Measurements from ENCODE around the gene SCAF8.
A peak's percentile ranks its signal among the peaks of the same experiment; 100 is the strongest.
"Not testable (repeated sequence)": the region's sequence is repeated elsewhere in the genome, so short reads cannot be mapped to it uniquely, and the experiment has no call there.

Gene SCAF8, protein sequence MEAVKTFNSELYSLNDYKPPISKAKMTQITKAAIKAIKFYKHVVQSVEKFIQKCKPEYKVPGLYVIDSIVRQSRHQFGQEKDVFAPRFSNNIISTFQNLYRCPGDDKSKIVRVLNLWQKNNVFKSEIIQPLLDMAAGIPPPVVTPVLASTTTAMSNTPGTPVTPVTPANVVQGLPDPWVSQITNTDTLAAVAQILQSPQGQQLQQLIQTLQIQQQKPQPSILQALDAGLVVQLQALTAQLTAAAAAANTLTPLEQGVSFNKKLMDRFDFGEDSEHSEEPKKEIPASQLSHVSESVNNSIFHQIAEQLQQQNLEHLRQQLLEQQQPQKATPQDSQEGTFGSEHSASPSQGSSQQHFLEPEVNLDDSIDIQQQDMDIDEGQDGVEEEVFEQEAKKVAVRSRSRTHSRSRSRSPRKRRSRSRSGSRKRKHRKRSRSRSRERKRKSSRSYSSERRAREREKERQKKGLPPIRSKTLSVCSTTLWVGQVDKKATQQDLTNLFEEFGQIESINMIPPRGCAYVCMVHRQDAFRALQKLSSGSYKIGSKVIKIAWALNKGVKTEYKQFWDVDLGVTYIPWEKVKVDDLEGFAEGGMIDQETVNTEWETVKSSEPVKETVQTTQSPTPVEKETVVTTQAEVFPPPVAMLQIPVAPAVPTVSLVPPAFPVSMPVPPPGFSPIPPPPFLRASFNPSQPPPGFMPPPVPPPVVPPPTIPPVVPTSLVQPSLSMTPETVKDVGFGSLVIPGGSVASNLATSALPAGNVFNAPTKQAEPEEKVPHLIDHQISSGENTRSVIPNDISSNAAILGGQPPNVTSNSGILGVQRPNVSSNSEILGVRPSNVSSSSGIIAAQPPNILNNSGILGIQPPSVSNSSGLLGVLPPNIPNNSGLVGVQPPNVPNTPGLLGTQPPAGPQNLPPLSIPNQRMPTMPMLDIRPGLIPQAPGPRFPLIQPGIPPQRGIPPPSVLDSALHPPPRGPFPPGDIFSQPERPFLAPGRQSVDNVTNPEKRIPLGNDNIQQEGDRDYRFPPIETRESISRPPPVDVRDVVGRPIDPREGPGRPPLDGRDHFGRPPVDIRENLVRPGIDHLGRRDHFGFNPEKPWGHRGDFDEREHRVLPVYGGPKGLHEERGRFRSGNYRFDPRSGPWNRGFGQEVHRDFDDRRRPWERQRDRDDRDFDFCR (N-terminal part only)

DNA sequence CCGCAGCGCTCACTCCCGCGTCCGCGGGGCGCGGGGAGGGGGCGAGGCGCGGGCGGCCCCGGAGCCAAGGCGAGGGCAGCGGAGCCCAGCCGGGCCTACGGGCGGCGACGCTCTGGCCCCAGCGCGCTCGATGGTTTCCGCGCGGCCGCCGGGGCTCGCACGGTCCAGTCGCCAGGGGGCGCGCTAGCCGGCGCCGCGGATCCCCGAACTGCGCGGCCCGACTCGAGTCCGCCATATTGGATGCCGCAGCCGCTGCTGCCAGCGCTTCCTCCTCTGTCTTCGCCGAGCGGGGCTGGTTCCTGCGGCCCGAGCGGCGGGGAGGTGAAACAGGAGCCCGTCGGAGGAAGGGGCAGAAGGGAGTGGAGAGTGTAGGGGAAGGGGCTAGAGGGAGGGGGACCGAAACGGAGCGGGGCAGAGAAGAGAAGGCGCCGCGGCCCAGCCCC, at the start of gene SCAF8:
Gene SCAF8 (plus strand): TSS at position 234 of the 443 bp plus-strand sequence. CDS start 485 bp downstream, outside the sequence.
- DNase-seq = peak; percentile 74 to 84 (median 80)

DNA sequence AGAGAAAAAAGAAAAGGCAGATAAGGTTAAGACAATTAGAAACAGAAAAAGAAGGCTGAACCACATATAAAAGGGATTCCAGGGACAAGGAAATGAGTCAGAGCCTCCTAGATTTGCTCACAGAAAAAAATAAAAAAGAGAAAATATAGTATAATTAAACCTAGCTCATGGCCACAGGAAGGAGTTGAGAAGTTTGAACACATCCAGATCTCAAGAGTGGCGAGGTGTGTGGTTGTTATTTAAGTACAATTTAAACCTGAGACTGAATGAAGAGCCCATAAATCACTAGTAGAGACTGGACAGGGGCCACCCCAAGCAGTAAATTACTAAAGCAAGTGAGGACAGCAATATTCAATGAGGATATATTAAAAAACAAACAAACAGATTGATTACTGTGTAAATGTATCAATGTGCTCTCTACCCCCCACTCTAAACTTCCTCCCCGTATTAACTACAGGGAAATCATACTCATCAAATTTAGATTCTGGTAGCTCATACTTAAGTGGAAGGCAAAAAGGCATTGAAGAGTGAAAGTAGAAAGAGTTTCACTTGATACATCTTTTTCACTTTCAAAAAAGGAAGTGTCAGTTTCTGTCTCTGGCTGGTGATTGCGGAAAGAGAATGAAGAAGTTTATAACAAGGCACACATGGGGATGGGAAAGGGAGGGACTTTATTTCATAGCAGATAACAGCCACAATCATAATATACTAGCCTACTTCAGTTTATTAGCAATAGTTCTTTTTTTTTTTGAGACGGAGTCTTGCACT, 49.3 kb upstream of the SCAF8 start:
- no peak for DNase-seq

DNA sequence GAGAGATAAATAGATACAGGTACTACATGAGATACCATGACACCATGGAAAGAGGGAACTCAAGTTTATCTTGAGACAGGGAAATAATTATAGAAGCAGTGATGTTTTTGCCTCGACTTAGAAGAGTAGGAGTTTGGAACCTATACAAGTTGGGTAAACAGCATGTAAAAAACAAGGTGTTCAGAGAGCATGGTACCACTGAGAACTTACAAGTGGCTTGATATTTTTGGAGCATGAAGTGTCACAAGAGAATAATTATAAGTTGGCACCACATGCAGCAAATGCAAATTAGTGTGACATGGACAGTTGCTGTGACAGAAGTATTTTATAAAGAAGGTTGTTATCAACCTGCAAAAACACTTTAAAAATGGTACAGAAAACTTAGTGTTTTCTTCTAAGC, 47.1 kb upstream of the SCAF8 start:
- no peak for DNase-seq

DNA sequence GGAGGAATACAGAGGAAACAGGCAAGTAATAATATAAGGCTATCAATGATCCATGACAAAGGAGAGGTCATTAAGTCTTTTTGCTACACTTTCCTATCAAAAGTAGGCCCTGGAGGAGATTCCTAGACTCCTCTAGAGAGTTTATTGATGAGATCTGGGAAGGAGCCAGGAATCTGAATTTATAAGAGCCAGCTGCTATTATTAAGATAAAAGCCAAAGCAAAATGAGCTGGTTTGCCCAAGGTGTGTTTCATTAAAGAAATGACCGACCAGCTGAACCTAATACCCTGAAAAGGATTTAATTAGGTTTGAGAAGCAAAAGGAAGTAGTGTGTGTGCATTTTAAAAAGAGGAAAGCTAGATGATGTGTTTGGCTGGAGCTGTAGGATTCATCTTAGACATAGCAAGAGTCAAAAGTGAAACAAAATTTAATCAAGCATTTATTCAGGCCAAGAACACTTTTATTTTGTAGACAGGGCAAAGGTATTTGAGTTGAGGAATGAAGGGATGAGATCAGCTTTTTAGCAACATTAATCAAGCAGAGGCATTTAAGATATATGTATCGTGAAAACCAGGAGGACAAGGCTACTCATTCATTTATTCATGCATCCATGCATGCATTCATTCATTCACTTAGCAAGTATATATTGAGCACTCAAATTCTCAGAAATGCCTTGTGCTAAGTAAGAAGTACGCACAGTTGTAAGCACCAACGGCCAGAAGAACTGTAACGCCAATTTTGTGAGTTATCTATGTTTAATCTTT, 43.5 kb upstream of the SCAF8 start:
- DNase-seq = no peak

DNA sequence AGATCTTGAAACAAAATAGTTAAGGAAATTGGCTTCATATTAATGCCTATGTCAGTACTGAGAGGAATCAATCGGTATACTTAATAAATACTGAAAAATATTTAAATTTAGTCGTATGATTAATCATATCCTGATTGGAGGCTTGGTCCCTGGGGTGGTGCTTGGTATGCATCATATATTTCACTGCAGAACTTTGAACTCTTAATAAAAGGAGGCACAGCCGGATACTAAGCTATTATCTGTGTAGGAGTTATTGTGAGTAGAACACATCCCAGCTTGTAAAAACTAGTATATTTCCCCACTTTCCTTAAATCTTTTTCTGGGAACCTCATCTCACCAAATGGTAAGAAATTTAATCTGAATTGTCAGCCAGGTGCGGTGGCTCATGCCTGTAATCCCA, 42.4 kb upstream of the SCAF8 start:
- DNase-seq = no peak

DNA sequence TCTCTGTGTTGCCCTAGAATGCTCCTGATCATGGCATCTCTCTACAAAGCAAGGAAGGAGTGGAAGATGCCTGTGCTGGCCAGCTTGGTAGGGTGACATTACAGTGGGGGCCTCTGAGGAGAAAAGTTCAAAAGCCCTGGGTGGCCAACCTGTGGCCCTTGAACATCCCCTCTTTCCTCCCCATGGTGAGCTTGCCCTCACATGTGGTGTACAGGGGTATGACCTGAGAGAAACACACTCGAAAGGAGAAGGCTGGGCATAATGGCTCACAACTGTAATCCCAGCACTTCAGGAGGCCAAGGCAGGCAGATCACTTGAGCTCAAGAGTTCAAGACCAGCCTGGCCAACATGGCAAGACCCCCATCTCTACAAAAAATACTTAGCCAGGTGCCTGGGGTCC, 36.6 kb upstream of the SCAF8 start:
- no peak for DNase-seq

DNA sequence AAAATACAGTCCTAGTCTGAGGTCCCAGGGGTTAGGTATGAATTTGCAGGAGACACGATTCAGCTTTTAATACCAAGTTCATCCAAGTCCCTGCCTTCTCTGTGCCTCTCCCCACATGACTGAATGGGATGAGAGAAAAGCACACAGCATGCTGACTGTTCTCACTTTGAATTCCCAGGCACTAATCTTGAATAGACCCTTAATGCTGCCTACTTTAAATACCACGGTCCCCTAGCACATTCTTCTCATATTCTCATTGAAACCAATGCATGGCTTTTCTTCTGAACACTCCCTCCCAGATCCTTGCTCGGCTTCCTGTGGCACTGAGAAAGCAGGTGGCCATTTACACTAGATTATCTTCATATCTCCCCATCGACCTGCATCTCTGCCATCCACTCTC, 30.1 kb upstream of the SCAF8 start:
- no peak for DNase-seq

DNA sequence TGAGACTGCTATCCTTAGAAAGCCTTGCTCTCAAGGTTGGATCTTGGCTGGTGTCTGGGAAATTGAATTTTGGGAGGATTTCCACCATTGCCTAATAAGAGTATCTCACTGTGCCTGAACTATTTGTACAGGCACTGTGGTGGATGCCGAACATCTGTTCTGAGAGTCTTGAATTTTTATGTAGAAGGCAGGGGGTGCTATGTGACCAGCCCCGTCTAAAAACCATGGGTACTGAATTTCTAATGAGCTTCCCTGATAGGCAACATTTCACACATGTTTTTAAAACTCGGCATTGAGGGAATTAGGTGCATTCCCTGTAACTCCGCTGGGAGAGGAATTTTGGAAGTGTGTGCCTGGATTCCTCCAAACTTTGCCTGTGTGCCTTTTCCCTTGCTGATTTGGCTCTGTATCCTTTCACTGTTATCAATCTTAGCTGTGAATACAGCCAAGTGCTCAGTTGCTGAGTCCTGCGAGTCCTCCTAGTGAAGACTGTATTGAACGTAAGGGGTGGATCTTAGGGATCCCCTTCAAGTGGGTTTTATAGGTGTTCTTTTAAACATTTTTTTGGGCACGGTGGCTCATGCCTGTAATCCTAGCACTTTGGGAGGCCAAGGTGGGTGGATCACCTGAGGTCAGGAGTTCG, 27.6 kb upstream of the SCAF8 start:
- DNase-seq = no peak

DNA sequence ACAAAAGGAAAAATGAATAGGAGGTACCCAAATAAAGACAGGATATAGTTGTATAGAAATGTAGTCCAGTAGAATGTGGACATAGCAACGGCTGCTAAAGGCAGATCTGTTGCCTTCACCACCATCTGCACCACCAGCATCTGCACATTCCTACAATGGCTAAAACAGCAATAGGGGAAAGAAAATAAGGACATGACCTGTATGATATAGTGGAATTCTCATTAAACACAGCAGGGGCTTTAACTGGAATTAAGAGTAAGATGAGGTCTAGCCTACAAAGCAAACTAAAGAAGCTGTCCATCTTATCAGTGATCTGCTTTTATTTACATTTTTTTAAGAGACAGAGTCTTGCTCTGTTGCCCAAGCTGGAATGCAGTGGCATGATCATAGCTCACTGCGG, 26.8 kb upstream of the SCAF8 start:
- no peak for DNase-seq

DNA sequence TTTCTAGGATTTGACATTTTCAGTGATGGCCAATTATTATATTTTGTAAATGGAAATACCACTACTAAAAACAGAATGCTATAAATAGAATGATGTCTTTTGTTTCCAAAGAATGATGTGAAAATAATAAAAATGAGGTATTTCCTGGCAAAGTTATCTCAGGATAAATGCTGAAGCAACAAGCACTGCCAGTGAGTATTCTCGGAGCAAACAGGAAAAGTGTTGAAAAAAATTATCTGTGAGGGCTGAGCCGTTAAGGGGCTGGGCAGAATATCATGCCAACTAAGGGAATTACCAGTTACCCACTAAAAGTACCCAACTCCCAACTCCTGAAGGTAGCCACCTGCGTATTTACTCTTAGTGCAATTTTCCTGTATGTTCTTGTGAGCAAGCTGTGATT, 23.6 kb upstream of the SCAF8 start:
- DNase-seq = no peak

DNA sequence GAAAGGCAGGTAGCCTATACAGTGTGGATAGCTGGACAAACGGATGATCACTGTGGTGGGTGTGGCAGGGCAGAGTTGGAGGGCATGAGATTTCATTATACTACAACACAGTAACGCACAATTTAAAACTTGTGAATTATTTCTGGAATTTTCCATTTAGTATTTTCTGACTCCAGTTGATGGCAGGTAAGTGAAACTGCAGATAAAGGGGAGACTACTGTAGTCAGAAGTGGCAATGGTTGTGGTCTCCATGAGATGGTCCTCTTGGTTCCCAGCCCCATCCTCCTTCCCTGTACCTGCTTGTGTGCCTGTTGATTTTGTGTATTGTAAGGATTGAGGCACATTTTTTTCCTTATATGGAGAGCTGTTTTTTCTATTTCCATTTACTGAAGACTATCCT, 22.5 kb upstream of the SCAF8 start:
- no peak for DNase-seq

DNA sequence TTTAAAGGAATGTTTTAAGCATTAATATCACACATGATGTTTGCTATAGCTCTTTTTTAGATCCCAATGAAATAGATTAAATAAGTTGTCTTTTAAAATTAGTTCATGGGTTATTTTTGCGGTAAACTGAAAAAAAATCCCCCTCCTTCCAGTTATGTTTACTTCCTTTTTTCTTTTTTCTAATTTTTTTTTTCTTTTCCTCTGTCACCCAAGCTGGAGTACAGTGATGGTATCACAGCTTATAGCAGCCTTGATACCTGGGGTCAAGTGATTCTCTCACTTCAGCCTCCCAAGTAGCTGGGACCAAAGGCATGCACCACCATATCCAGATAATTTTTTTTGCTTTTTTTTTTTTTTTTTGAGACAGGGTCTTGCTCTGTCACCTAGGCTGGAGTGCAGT, 17.8 kb upstream of the SCAF8 start:
- no peak for DNase-seq

DNA sequence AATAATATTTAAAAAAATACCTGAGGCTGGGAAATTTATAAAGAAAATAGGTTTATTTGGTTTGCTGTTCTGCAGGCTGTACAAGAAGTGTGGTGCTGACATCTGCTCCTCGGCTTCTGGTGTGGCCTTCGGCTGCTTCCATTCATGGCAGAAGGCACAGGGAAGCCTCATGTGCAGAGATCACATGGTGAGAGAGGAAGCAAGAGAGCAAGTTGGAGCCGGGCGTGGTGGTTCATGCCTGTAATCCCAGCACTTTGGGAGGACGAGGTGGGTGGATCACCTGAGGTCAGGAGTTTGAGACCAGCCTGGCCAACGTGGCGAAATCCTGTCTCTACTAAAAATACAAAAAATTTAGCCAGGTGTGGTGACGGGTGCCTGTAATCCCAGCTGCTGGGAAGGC, 16.9 kb upstream of the SCAF8 start:
- not testable (repeated sequence) for DNase-seq

DNA sequence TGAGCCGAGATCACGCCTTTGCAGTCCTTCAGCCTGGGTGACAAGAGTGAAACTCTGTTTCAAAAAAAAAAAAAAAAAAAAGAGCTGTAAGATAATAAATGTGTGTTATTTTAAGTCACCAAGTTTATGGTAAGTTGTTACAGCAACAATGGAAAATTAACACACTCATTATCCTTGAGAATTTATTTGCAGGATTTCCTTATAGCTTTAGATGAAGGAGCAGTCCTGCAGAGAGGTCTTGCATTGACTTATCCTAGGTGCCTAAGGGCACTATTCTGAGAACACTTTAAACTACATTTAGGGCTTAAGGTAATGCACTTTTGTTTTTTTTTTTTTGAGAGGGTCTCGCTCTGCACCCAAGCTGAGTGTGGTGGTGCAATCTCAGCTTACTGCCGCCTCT, 13.8 kb upstream of the SCAF8 start:
- DNase-seq = no peak

DNA sequence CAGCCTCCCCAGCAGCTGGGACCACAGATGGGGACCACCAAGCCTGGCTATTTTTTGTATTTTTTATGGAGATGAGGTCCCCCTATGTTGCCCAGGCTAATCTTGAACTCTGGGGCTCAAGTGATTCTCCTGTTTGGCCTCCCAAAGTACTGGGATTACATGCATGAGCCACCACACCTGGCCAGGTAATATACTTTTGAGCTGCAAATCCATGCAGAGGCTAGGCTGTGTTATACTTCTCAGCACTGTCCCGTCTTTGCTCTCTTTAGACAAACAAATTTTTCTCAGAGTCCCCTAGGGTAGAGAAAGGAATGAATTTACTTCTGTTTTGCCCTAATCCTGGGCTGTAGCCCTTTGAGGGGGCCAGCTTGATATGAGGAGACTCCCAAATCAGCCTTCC, 13.4 kb upstream of the SCAF8 start:
- DNase-seq = no peak

DNA sequence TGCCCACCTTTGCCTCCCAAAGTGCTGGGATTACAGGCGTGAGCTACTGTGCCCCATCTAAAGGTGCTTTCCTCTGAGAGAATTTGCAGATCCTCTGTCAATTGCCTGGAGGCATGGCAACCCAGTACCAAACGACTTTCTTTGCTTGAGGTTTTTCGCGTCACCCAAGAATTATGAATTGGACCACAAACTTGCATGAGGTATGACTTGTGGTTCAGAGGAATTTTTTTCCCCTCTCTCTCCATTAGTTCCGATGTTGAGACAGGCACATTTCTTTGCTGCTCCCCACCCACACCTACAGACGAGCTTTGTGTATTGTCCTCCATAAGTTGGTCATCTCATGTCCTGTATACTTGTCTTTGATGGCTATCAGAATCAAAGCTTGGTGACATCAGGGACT, 11.8 kb upstream of the SCAF8 start:
- DNase-seq = no peak

DNA sequence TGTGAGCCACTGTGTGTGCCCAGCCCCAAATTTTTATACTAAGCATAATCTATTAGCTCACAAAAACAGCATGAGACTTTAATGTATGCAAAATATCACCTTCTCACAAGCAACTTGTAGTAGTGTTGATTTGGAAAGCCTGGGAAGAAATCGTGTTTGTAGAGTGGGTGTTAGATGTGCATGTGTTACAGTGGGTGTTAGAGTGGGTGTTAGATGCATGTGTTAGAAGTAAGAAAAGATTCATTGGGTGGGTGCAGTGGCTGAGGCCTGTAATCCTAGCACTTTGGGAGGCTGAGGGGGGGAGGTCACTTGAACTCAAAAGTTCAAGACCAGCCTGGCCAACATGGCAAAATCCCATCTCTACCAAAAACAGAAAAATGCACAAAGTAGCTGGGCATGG, 6.3 kb upstream of the SCAF8 start:
- DNase-seq = no peak

DNA sequence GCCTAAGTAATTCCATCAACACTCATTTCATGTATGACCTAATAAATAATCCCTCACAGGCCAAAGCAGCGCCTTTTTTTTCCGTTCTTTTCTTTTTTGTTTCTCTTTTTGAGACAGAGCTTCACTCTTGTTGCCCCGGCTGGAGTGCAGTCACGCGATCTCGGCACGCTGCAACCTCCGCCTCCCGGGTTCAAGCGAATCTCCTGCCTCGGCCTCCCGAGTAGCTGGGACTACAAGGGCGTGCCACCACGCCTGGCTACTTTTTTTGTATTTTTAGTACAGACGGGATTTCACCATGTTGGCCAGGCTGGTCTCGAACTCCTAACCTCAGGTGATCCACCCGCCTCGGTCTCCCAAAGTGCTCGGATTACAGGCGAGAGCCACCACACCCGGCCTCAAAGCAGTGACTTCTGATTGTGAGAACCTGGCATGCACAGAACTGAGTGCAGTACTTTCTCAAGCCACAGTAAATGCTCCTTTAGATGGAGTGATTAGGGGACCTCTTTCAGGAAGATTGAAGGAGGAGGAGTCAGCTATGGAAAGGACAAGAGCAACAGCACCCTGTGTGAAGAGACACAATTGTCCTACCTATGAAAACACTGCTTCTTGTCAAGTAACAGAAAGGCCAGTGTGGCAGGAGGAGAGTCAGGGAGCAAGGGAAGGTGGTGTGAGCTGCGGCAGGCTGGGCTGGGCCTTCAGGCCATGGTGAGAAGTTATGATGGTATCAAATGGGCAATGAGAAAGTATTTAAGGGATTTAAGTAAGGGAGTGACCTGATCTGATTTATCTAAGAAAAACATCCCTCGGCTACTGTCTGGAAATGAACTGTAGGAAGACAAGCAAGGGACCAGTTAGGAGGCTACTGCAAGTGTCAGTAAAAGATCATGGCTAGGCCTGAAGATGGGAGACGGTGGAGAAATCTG, 1.7 kb upstream of the SCAF8 start:
- no peak for DNase-seq

DNA sequence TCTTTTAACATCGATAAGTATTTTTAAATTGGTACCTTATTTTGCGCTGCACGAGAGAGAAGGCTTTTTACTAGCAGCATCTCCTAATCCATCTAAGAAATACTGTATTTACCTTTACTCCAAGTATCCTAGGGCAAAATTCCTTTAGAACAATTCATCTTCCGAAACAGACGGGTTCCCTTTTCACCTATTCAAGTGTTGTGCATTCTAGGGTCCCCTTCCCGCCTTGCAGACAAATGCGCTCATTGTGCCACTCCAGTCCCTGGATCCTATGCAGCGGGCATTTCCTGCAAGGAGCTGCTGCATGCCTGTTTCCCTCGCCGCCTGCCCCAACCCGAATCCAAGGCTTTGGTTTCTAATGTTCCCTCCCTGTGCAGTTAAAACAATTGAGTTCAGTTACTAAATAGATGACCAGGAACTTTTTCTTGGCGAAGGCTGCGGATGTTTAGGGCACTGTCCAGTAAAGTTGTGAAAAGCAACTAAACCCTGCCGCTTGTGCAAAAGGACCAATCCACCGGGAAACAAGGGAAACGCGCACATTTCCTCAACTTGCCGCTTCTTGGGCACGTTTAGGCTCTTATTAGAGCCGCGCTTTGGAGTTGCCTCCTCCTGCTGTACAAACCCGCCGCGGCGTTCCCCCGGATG, 556 bp upstream of the SCAF8 start:
- no peak for DNase-seq

All from activated naive CD4-positive, alpha-beta T cell (primary cell).